Measurements from ENCODE around the gene LZIC. TPM values are rescaled to one million over a fixed set of nuclear protein-coding genes. Genes with fewer than 3 reads are reported as not detected.

Gene LZIC
- total RNA-seq, 2 donors from 2014 or later = 24.8 to 25.5 TPM

- H3K4me1 Mint-ChIP-seq (ENCODE audit: low read depth in 2 of 2) = peaks cover 41 to 55% of the 10 kb centered on the region in 2 donors
- no peak for ATAC-seq
- no peaks in the 10 kb centered on the region for H3K36me3 Mint-ChIP-seq
- no peak for DNase-seq (ENCODE audit: low spot score)
- H3K4me3 Mint-ChIP-seq = peak overlapping the region; percentile 37
- H3K9me3 Mint-ChIP-seq = no peaks in the 10 kb centered on the region
- H3K27me3 Mint-ChIP-seq = no peaks in the 10 kb centered on the region
- H3K27ac Mint-ChIP-seq = peak overlapping the region; percentile 30 to 64
Observed at GRCh38 chr1:9904596-9904995, 38.6 kb downstream of the LZIC start.

GRCh38 chr1:9903801-9904527 is 39.2 kb downstream of the LZIC start:
- no peaks in the 10 kb centered on the region for H3K36me3 Mint-ChIP-seq
- H3K4me3 Mint-ChIP-seq = peak overlapping the region; percentile 37
- no peak for DNase-seq (ENCODE audit: low spot score)
- H3K4me1 Mint-ChIP-seq (ENCODE audit: low read depth in 2 of 2) = peaks cover 34 to 49% of the 10 kb centered on the region in 2 donors
- peak; percentile 53 to 89 for ATAC-seq
- H3K27me3 Mint-ChIP-seq = no peaks in the 10 kb centered on the region
- peak overlapping the region; percentile 54 to 64 for H3K27ac Mint-ChIP-seq
- no peaks in the 10 kb centered on the region for H3K9me3 Mint-ChIP-seq

- Mint-ChIP-seq H3K4me3 (no peak overlapping the region), H3K9me3 (no peaks in the 10 kb centered on the region), H3K4me1 (ENCODE audit: low read depth in 2 of 2) (peaks cover 23 to 36% of the 10 kb centered on the region in 2 donors), H3K36me3 (no peaks in the 10 kb centered on the region), H3K27ac (no peak overlapping the region), H3K27me3 (no peaks in the 10 kb centered on the region)
- no peak for ATAC-seq
- no peak for DNase-seq (ENCODE audit: low spot score)
Observed at GRCh38 chr1:9902060-9902452, 41.1 kb downstream of the LZIC start.

- Mint-ChIP-seq H3K27me3 (no peaks in the 10 kb centered on the region), H3K27ac (peak overlapping the region in 1 of 2 donors; percentile 56), H3K9me3 (no peaks in the 10 kb centered on the region), H3K4me3 (no peak overlapping the region), H3K4me1 (ENCODE audit: low read depth in 2 of 2) (peaks cover 23 to 36% of the 10 kb centered on the region in 2 donors), H3K36me3 (no peaks in the 10 kb centered on the region)
- peak in 1 of 2 donors; percentile 20 for ATAC-seq
- DNase-seq (ENCODE audit: low spot score) = no peak
Observed at GRCh38 chr1:9901148-9902059, 41.8 kb downstream of the LZIC start.

GRCh38 chr1:9900142-9901043 is 42.8 kb downstream of the LZIC start:
- no peaks in the 10 kb centered on the region for H3K9me3 Mint-ChIP-seq
- DNase-seq (ENCODE audit: low spot score) = no peak
- H3K36me3 Mint-ChIP-seq = no peaks in the 10 kb centered on the region
- ATAC-seq = peak in 1 of 2 donors; percentile 37
- H3K27me3 Mint-ChIP-seq = no peaks in the 10 kb centered on the region
- peaks cover 21 to 31% of the 10 kb centered on the region in 2 donors for H3K4me1 Mint-ChIP-seq (ENCODE audit: low read depth in 2 of 2)
- H3K27ac Mint-ChIP-seq = peak overlapping the region in 1 of 2 donors; percentile 56
- no peak overlapping the region for H3K4me3 Mint-ChIP-seq

GRCh38 chr1:9894115-9894514 is 49.1 kb downstream of the LZIC start:
- H3K27me3 Mint-ChIP-seq = no peaks in the 10 kb centered on the region
- no peak for ATAC-seq
- peak overlapping the region; percentile 2 to 4 for H3K27ac Mint-ChIP-seq
- no peak for DNase-seq (ENCODE audit: low spot score)
- H3K9me3 Mint-ChIP-seq = no peaks in the 10 kb centered on the region
- H3K4me3 Mint-ChIP-seq = no peak overlapping the region
- H3K36me3 Mint-ChIP-seq = no peaks in the 10 kb centered on the region
- H3K4me1 Mint-ChIP-seq (ENCODE audit: low read depth in 2 of 2) = peaks cover 17% of the 10 kb centered on the region in 2 donors

GRCh38 chr1:9892563-9893528 is 50.3 kb downstream of the LZIC start:
- peak overlapping the region in 1 of 2 donors; percentile 4 for H3K27ac Mint-ChIP-seq
- H3K4me1 Mint-ChIP-seq (ENCODE audit: low read depth in 2 of 2) = peaks cover 17% of the 10 kb centered on the region in 2 donors
- ATAC-seq (no peak), DNase-seq (ENCODE audit: low spot score) (no peak)
- no peaks in the 10 kb centered on the region for H3K9me3 Mint-ChIP-seq
- H3K27me3 Mint-ChIP-seq = no peaks in the 10 kb centered on the region
- no peak overlapping the region for H3K4me3 Mint-ChIP-seq
- no peaks in the 10 kb centered on the region for H3K36me3 Mint-ChIP-seq

- DNase-seq (ENCODE audit: low spot score) (no peak), ATAC-seq (no peak)
- Mint-ChIP-seq H3K27me3 (no peaks in the 10 kb centered on the region), H3K27ac (no peak overlapping the region), H3K4me1 (ENCODE audit: low read depth in 2 of 2) (peaks cover 17% of the 10 kb centered on the region in 2 donors), H3K4me3 (no peak overlapping the region), H3K36me3 (no peaks in the 10 kb centered on the region), H3K9me3 (no peaks in the 10 kb centered on the region)
Observed at GRCh38 chr1:9891207-9891606, 52.0 kb downstream of the LZIC start.

GRCh38 chr1:9890224-9890731 is 52.9 kb downstream of the LZIC start:
- H3K27me3 Mint-ChIP-seq = no peaks in the 10 kb centered on the region
- ATAC-seq = no peak

GRCh38 chr1:9889411-9889810 is 53.8 kb downstream of the LZIC start:
- Mint-ChIP-seq H3K9me3 (no peaks in the 10 kb centered on the region), H3K27me3 (no peaks in the 10 kb centered on the region), H3K4me3 (no peak overlapping the region), H3K36me3 (no peaks in the 10 kb centered on the region), H3K4me1 (ENCODE audit: low read depth in 2 of 2) (peaks cover 24 to 25% of the 10 kb centered on the region in 2 donors), H3K27ac (peak overlapping the region in 1 of 2 donors; percentile 2)
- ATAC-seq (no peak), DNase-seq (ENCODE audit: low spot score) (no peak)

More at GRCh38 chr1:9890224-9890731, 52.9 kb downstream of the LZIC start:
- Mint-ChIP-seq H3K36me3 (no peaks in the 10 kb centered on the region), H3K4me1 (ENCODE audit: low read depth in 2 of 2) (peaks cover 17 to 18% of the 10 kb centered on the region in 2 donors), H3K27ac (peak overlapping the region in 1 of 2 donors; percentile 2), H3K9me3 (no peaks in the 10 kb centered on the region), H3K4me3 (no peak overlapping the region)
- DNase-seq (ENCODE audit: low spot score) = no peak

- peaks cover 23 to 28% of the 10 kb centered on the region in 2 donors for H3K4me1 Mint-ChIP-seq (ENCODE audit: low read depth in 2 of 2)
- H3K36me3 Mint-ChIP-seq = no peaks in the 10 kb centered on the region
- no peak overlapping the region for H3K27ac Mint-ChIP-seq
- no peaks in the 10 kb centered on the region for H3K27me3 Mint-ChIP-seq
- ATAC-seq = no peak
- no peak overlapping the region for H3K4me3 Mint-ChIP-seq
- DNase-seq (ENCODE audit: low spot score) = no peak
- no peaks in the 10 kb centered on the region for H3K9me3 Mint-ChIP-seq
Observed at GRCh38 chr1:9888886-9889285, 54.3 kb downstream of the LZIC start.

GRCh38 chr1:9887070-9887469 is 56.1 kb downstream of the LZIC start:
- no peaks in the 10 kb centered on the region for H3K27me3 Mint-ChIP-seq
- ATAC-seq (no peak), DNase-seq (ENCODE audit: low spot score) (no peak)
- H3K36me3 Mint-ChIP-seq = no peaks in the 10 kb centered on the region
- H3K4me1 Mint-ChIP-seq (ENCODE audit: low read depth in 2 of 2) = peaks cover 22 to 32% of the 10 kb centered on the region in 2 donors
- no peaks in the 10 kb centered on the region for H3K9me3 Mint-ChIP-seq
- no peak overlapping the region for H3K27ac Mint-ChIP-seq
- no peak overlapping the region for H3K4me3 Mint-ChIP-seq

Measured in natural killer cell treated with Interleukin-12 subunit alpha and Interleukin-12 subunit beta and Interleukin-15 and Interleukin-18, amount 100 ng/mL, for 72 hours (primary cell).